HepG2 (cell line): ENCODE measurements around the gene MYO19. TPM values are rescaled to one million over a fixed set of nuclear protein-coding genes. Genes with fewer than 3 reads are reported as not detected.
A peak's percentile ranks its signal among the peaks of the same experiment; 100 is the strongest.

Experiments
- ARID2 ChIP-seq: sonication (generic); formaldehyde crosslinking; IDR thresholded peaks from 2 replicates; pipeline ENCODE4 v1.8.1; 2022; ENCODE audit warnings: mild to moderate bottlenecking, missing genetic modification reagents, borderline replicate concordance
- ARID4A ChIP-seq: sonication (generic); formaldehyde crosslinking; IDR thresholded peaks from 2 replicates; pipeline ENCODE4 v1.5.0; 2020; ENCODE audit warnings: mild to moderate bottlenecking, missing genetic modification reagents, borderline replicate concordance
- ATAD3A ChIP-seq: sonication (generic); formaldehyde crosslinking; IDR thresholded peaks from 2 replicates; pipeline ENCODE4 v1.4.0; 2020; ENCODE audit warnings: missing genetic modification reagents
- CBX5 ChIP-seq: sonication (generic); formaldehyde crosslinking; IDR thresholded peaks from 2 replicates; pipeline ENCODE4 v1.4.0; 2020; ENCODE audit warnings: missing genetic modification reagents, borderline replicate concordance
- CEBPG ChIP-seq: IDR thresholded peaks from 2 replicates; pipeline ENCODE4 v1.6.1; 2016
- DRAP1 ChIP-seq: IDR thresholded peaks from 2 replicates; pipeline ENCODE4 v1.6.1; 2016; ENCODE audit warnings: missing genetic modification reagents, missing compliant biosample characterization
- ESRRA ChIP-seq: sonication (generic); formaldehyde crosslinking; IDR thresholded peaks from 2 replicates; pipeline ENCODE4 v1.5.1; 2020; ENCODE audit warnings: mild to moderate bottlenecking, low read depth, missing genetic modification reagents
- ETV6 ChIP-seq: sonication (generic); formaldehyde crosslinking; conservative IDR thresholded peaks from 2 replicates; pipeline ENCODE4 v1.4.0; 2020; ENCODE audit warnings: missing genetic modification reagents
- SOX13 ChIP-seq, 3 experiments: fragments of 450-650 bp in 1 of 3; sonication (generic) in 1 of 3; formaldehyde crosslinking in 1 of 3; IDR thresholded peaks in 2 of 3; conservative IDR thresholded peaks in 1 of 3; 2 replicates each; pipeline versions ENCODE4 v1.5.0 to v1.6.1; 2016 to 2020; ENCODE audit warnings: antibody characterized with exemption in 1 of 3, mild to moderate bottlenecking in 1 of 3, missing compliant biosample characterization in 1 of 3, missing genetic modification reagents in 1 of 3, moderate library complexity in 1 of 3
- TSC22D2 ChIP-seq: sonication (generic); formaldehyde crosslinking; IDR thresholded peaks from 2 replicates; pipeline ENCODE4 v1.5.1; 2020; ENCODE audit warnings: missing genetic modification reagents, mild to moderate bottlenecking, borderline replicate concordance
- ZMAT3 ChIP-seq: sonication (generic); formaldehyde crosslinking; conservative IDR thresholded peaks from 2 replicates; pipeline ENCODE4 v1.7.0; 2021; ENCODE audit warnings: missing genetic modification reagents
- ZNF138 ChIP-seq: sonication (generic); formaldehyde crosslinking; IDR thresholded peaks from 2 replicates; pipeline ENCODE4 v1.5.0; 2020; ENCODE audit warnings: mild to moderate bottlenecking, low read depth, missing genetic modification reagents
- ZNF333 ChIP-seq: sonication (generic); formaldehyde crosslinking; IDR thresholded peaks from 2 replicates; pipeline ENCODE4 v1.4.0; 2020; ENCODE audit warnings: mild to moderate bottlenecking, missing genetic modification reagents, borderline replicate concordance
- ZNF510 ChIP-seq: sonication (generic); formaldehyde crosslinking; IDR thresholded peaks from 2 replicates; pipeline ENCODE4 v1.4.0; 2020; ENCODE audit warnings: low read depth, mild to moderate bottlenecking, missing genetic modification reagents
- ZNF776 ChIP-seq: sonication (generic); formaldehyde crosslinking; IDR thresholded peaks from 2 replicates; pipeline ENCODE4 v1.4.0; 2020; ENCODE audit warnings: mild to moderate bottlenecking, missing genetic modification reagents
- polyA plus RNA-seq, 8 experiments: library from polyadenylated mRNA; depleted of rRNA in 3 of 8; stranded (reverse) in 7 of 8; unstranded in 1 of 8; fragments of >200 nt; fragmentation: Illumina TruSeq in 4 of 8; extraction: Trizol in 4 of 8; gene quantifications; 2 replicates each; pipeline versions ENCODE4 v1.2.1 to v1.2.3, GENCODE V29; 2011 to 2016; ENCODE audit warnings: low read depth in 4 of 8, missing spikeins in 1 of 8, mixed read lengths in 1 of 8; ENCODE audit not compliant: insufficient read depth in 1 of 8
- total RNA-seq, 5 experiments: library from RNA; depleted of rRNA; stranded (reverse); fragments of >200 nt; fragmentation: Illumina TruSeq; extraction: Trizol; gene quantifications; 2 replicates each; pipeline ENCODE4 v1.2.3, GENCODE V29; 2016; ENCODE audit warnings: low read depth in 1 of 5
- TF ChIP-seq, protein P1 (sequence below), 2 experiments: sonication (generic) in 1 of 2; formaldehyde crosslinking in 1 of 2; IDR thresholded peaks; 2 replicates each; pipeline versions ENCODE4 v1.6.1 to v1.9.0; 2014 to 2022; ENCODE audit warnings: antibody characterized with exemption in 1 of 2, borderline replicate concordance in 1 of 2, inconsistent platforms in 1 of 2, low read depth in 1 of 2, missing genetic modification reagents in 1 of 2

The MYO19 gene
- total and polyA plus RNA-seq, 2 of the 13 experiments (the other 11 are each of a cell fraction or from before 2014, with no cell fraction given) = 75.7 to 82.3 TPM

- TF ChIP-seq ARID4A (CRISPR knock-in tag) (peak; percentile 76), DRAP1 (no peak), CBX5 (CRISPR knock-in tag) (no peak), SOX13 (IDR thresholded peaks at IDR 0.05) (no peak), SOX13 (CRISPR knock-in tag; conservative IDR thresholded peaks at IDR 0.05 in 1 of 2, IDR thresholded peaks at IDR 0.05 in 1 of 2) (no peak), ZMAT3 (CRISPR knock-in tag) (peak; percentile 81; the same call in 1 of the 2 replicates), ATAD3A (CRISPR knock-in tag) (no peak), ZNF138 (0 out of 2 replicates have a peak, but pooled peaks have one; percentile 58), ESRRA (CRISPR knock-in tag) (0 out of 2 replicates have a peak, but pooled peaks have one; percentile 34), ZNF333 (no peak), CEBPG (CRISPR knock-in tag) (no peak; the same call in 1 of the 2 replicates), ARID2 (CRISPR knock-in tag) (no peak), ZNF776 (CRISPR knock-in tag) (0 out of 2 replicates have a peak, but pooled peaks have one; percentile 41), ZNF510 (CRISPR knock-in tag) (0 out of 2 replicates have a peak, but pooled peaks have one; percentile 36), TSC22D2 (no peak), ETV6 (no peak)
- TF ChIP-seq, protein P1, sequence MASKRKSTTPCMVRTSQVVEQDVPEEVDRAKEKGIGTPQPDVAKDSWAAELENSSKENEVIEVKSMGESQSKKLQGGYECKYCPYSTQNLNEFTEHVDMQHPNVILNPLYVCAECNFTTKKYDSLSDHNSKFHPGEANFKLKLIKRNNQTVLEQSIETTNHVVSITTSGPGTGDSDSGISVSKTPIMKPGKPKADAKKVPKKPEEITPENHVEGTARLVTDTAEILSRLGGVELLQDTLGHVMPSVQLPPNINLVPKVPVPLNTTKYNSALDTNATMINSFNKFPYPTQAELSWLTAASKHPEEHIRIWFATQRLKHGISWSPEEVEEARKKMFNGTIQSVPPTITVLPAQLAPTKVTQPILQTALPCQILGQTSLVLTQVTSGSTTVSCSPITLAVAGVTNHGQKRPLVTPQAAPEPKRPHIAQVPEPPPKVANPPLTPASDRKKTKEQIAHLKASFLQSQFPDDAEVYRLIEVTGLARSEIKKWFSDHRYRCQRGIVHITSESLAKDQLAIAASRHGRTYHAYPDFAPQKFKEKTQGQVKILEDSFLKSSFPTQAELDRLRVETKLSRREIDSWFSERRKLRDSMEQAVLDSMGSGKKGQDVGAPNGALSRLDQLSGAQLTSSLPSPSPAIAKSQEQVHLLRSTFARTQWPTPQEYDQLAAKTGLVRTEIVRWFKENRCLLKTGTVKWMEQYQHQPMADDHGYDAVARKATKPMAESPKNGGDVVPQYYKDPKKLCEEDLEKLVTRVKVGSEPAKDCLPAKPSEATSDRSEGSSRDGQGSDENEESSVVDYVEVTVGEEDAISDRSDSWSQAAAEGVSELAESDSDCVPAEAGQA (IDR thresholded peaks at IDR 0.05; ENCODE audit: low read depth) = no peak
- TF ChIP-seq, protein P1 (CRISPR knock-in tag; IDR thresholded peaks at IDR 0.05; ENCODE audit: borderline replicate concordance) = no peak
Observed at GRCh38 chr17:36544307-36545076, 9.8 kb upstream of the MYO19 start, which contains the start of gene GGNBP2 (continued).
